IPS-NIHi7 (cell line): ENCODE measurements around the gene RHOBTB1.
A peak's percentile ranks its signal among the peaks of the same experiment; 100 is the strongest.

Experiments
- DNase-seq: peaks from one replicate; pipeline ENCODE4 v3.0.0; 2012; ENCODE audit warnings: mixed read lengths; ENCODE audit errors: extremely low spot score

Gene RHOBTB1

DNA sequence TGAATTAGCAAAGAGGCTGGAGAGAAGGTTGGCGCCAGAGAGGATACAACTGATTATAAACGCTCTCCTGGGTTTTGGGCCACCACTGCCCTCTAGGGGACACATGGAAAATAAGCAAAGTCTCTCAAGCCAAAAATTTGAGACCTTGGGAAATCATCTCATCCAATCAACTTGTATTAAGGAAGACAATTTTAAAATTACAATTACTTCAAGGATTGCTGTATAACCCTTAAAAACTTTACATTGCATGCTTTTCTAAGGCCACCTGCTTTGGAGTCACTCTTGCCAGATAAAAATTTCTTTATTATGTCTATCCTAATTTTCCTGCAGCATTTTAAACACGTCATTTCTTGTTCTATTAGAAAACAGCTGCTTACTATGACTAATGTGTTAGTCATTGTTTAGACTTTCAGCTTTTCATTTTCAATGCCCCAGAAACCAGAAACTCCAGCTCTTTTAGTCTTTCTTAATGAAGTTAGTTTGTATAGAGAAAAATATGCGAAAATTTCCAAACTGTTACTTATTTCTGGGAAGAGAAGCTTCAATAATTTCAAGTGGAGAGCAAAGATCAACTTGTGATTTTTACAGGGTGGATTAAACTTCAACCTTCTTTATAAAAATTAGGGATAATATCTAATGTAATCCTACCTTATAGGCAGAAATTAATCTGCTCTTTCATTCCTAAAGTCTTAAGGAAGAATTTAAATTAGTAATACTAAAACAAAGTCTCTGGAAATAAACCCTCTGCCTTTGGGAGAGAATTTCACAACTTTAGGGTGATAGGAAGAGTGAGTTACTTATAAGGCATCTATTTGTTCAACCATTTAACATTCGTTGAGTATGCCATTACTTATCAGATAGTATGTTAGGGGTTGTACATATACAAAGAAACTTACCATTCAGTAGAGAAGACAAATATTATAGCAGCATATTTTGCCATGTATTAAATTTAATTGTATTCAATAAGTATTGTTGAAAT is 20.6 kb upstream of the RHOBTB1 start:
- peak; percentile 73 for DNase-seq

DNA sequence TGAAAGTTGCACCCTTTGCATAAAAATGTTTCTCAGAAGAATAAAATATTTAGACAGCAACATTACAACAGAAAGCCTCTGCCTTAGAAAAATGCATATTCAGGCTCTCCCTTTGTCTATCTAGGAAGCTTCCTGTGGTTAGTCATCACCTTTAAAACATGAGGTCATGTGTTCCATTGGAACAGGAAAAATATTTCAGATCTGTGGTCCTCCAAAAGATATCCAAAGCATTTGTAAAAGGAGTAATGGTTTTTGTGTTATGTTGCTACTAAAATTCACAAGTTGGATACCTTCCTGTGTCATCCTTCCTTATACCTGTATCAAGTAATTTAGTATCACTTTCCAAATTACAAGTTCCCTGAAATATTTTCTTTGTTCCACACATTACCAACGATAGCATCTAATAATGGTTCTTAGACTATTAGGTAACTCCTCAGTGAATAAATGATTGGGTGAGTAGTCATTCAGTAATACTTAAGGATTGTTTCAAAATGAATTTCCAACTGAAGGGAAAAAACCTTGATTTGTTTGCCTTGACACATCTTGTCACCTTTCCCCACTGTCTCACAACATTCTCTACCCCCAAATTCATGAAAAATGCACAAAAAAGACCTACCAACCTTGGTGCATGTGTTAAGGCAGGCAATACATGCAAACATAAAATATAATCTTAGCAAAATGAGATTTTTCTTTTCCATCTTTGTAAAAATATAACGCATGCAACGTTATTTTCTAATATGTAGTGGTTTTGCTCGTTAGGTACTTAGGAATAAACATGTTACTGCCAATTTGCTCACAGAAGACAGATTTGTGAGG is 19.7 kb upstream of the RHOBTB1 start:
- no peak for DNase-seq

DNA sequence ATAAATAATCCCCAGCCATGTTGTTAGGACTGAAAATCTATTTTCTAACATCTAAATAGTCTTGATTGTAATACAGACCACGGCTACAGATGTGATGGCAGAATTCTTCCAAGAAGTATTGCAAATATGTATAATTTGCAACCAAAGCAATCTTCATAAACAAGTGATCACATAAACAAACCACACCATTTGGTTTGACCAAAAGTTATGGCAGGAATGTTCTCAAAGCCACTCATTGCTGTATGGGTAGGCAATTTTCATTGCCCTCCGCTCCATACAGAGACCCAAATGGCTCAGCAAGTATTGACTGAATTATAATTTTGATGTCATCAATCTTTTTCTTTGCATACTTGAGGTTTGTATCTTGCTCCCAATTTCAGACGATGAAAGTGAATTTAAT is 19.0 kb upstream of the RHOBTB1 start:
- DNase-seq: no peak

DNA sequence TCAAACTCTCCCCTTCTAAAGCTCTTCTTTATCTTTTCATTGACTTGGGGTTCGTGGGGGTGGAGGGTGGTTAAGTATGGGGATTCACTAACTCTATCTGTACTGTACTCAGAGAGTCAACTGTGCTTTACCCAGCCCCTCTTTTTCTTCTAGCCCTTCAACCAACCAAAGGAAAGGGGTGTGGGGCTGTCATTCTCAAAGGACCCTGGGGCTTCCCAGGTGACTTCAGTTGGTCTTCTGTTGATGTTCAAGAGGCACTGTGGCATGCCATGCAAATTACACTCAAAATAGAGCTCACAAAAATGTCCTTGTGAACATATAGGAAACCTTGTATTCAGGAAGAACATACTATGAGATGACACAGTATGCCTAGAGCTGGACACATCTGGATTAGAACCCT is 16.9 kb upstream of the RHOBTB1 start:
- DNase-seq: no peak

DNA sequence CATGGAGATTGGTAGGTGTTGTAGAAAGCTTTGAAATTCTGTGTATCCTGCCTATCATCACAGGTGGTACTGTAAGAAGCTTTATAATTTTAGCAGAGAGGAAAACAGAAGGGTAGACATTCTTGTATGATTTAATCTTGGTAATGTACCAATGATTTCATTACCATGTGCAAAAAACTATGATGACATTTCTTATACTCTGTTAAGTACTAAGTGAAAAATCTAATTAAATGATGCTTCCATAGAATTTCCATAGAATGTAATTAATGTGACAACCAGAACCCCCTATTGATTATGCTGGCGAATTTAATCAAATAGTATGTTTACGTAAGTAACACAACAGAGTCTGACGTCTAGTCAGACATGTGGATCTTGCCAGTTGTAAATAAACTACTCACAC is 16.0 kb upstream of the RHOBTB1 start:
- no peak for DNase-seq

DNA sequence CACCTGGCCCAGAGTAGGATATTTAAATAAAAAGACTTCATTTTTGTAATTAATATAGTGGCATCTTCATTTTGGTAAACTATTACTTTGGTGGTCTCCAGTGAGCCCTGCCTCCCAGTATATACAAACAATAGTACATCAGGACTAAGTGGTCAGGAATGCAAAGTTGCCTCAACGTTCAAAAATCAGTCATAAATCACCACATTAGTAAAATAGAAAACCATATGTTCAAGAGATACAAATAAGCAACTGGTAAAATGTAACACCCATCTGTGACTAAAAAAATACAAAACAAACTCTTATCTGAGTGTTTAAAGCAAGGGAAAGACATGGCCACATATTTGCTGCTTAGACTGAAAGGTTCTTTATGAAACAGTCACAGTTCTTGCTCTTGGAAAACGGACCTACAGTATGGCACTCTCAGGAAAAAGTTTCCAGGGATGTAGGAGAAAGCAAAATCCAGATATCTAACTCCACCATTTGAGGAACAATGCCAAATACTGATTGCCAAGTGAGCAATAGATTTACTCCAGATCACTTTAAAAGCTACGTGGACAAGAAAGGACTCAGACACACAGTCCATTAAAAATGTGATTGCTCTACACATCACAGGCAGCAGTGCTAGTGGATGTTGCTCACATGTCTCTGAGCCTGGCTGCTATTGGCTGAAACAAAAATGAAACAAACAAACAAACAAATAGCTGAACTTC is 15.1 kb upstream of the RHOBTB1 start:
- DNase-seq: no peak

DNA sequence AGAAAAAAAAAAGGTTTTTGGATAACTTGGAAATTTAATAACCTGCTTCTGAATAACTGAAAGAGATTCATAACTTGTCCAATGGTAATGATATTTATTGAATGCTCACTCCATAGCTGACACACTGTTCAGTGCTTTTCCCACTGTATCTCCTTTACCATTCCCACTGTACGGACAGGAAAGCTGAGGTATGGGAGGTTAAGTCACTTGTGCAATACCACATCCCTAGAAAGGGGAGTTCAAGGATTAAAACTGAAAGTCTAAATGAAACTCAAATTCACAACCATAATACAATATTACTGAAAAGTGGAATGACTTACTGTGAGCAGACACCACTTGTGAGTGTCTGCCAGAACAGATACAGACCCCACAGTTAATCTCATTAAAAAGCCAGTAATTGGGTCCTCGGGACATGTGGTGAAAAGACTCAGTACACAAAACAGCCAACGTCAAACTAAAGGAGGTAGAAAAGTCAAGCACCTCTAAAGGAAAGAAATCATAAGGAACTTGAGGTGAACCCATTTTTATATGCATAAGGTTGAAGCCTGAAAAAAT is 13.8 kb upstream of the RHOBTB1 start:
- no peak for DNase-seq

DNA sequence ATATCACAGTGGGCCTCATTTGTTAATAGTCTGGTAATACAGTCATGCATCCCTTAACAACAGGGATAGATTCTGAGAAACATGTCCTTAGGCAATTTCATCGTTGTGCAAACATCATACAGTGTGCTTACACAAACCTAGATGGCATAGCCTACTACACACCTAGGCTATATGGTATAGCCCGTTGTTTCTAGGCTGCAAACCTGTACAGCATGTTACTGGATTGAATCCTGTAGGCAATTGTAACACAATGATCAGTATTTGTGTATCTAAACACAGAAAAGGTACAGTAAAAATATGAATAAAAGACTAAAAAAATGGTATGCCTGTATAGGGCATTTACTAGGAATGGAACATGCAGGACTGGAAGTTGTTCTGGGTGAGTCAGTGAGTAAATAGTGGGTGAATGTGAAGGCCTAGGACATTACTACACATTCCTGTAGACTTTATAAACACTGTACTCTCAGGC is 12.0 kb upstream of the RHOBTB1 start:
- no peak for DNase-seq

DNA sequence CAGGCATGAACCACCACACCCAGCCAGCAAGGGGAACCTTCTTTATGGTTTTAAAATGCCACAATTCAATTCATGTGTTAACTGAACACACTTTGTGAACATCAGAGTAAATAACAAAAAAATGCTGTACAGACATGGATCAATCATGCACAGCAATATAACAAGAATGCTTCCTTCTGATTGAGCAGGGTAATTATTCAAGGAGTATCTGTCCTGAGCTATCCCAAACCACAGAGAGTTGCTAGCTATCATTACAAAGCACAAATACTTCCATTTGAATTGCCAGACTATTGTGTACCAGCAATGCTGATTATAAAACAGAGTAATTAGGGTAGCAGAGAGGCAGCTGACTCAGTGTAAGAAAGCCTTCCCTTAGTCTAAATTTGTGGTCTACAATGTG is 11.3 kb upstream of the RHOBTB1 start:
- no peak for DNase-seq

DNA sequence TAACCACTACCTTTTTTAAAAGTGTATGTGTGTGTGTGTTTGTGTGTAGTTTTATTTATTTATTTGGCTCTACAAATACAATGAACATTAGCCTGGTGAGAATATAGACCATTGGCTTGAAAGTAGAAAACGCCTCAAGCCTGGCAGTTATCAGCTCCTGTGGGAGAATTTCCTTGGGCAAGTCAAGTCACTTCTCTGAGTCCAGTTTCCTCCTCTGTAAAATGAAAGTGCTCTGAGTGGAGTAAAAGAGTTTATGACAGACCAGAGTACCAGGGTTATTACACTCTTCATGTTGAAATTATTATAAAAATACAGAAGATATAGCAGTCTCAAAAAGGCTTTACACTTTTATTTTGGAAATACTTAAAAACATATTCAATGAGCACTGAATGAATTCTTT is 10.1 kb upstream of the RHOBTB1 start:
- no peak for DNase-seq

DNA sequence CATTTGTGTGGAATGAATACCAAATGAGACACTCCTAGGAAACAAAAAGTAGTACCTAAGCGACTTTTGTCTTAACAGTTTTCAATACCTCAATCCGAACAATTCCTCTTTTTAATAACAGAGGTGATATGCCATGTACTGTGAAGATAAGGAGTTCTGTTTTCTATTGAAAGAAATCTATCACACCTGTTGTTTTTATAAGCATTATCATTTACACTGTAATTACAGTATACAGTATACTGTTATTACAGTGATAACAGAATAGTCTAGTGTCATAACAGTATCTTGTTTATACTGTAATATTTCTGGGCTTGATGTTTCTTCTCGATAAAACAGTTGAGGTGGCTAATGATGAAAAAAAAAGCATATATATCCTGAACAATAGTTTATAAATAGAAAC is 9.4 kb upstream of the RHOBTB1 start:
- no peak for DNase-seq

DNA sequence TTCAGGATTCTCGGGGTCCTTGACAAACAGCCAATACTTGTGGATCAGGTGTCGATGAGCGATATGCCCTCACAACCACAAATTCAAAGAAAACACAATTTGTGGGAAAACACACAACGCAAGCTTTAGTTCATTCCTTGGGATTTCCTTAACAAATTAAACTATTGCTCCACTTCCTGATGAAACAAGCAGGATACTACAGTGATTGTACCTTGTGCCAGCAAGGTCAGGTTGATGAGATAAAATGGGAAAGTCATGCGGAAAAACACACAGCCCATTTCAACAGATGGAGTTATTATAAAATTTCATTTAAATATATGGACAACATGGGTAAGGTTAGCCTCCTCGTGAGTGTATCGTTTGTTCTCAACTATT is 8.8 kb upstream of the RHOBTB1 start:
- DNase-seq: no peak

DNA sequence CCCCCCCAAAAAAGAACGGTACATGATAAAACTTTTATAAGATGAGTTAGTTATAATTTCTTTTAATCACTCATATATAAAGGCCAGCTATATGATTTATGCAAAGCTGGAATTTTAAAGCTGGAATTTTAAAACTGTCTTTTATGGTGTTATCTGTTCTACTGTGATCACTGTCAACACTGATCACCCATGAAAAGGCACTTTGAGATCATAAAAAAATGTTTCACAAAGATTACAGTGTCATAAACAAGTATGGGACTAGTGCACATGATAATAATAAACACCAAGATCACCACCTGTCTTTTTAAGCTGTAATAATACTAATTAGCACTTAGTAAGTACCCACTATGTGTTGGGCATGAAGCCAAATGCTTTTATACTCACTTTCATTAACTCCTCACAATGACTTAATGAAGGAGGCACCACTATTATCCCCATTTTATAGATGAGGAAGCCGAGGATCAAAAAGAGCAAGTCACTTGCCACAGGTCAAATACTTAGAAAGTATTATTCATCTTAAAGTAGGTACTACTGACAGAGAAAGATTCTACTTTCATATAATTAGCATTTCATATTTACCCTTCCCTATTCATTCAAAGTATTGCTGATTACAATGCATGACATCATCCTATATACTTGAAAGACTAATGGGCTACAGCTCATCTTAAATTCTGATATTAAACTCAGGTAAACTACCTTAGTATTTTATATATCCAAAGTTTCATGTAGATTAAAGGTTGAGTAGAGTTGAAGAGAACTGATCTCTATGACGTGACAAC is 8.3 kb upstream of the RHOBTB1 start:
- no peak for DNase-seq

DNA sequence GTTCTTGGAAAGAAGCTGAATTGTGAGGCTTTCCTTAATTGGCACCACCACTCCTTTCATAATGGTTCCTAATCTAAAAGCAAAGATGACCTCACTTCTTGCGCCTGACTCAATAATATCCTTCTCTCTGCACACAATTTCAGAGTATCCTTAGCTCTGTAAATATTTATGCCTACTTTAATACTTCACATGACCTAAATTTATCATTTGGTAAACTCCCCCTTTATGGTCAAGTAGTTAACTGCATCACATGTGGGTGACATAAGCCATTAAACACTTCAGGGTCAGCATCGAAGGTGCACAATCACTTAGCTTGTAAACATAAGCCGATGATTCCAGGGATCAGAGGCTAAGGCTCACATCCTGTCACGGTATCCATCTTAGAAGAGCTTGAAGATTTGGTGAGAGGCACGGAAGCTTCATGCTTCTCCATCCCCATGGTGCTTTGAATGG is 7.3 kb upstream of the RHOBTB1 start:
- no peak for DNase-seq

DNA sequence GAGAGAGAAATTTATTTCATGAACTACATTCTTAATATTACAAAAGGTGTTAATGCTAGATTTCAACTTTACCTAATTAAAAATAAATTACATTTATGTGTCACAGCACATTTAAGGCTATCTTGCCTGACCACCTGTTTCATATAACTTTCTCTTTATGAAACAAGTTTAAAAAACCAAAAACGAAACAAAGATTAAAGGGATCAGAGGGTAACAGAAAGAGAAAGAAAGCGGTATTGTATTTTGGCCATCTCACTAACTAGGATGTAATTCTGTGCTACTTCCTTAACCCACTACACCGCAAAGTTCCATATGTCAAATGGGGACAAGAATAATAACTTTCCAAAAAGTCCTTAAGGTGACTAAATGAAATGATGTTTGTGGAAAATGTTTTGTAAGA is 6.3 kb upstream of the RHOBTB1 start:
- no peak for DNase-seq

DNA sequence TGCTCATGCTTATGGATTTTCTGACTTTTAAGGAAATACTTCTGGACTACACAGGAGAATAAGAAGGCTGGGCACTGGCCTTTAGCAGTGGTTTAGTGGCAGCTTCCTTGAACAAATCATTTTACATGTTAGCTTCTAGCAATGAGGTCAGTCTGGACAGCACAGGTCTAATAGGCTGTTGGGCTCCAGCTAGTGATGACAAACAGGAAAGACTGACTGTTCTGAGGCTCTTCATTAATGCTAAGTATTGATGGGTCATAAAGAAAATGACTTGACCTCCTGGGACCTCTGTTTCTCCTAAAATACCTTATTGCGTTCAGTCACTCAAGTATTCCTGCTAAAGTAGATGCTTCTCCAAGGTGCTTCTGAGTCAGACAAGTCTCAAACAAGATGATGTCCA is 4.9 kb upstream of the RHOBTB1 start:
- no peak for DNase-seq

DNA sequence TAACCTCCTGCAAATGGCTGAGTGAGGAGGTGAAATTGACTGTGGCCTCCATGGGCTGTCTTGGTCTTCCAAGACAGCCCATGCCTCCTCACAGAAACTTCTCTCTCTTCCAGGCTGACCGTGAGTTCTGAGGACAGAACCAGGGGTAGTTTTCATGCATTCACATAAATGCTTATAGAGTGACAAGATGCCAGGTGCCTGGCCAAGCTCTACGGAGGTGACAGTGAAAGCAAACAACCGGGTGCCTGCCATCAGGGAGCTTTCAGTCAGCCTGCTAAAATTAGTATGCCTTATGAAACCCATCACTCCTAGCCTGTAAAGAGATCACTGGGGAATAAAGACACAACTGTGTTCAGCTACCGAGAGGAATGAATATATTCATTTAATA is 919 bp upstream of the RHOBTB1 start:
- no peak for DNase-seq

DNA sequence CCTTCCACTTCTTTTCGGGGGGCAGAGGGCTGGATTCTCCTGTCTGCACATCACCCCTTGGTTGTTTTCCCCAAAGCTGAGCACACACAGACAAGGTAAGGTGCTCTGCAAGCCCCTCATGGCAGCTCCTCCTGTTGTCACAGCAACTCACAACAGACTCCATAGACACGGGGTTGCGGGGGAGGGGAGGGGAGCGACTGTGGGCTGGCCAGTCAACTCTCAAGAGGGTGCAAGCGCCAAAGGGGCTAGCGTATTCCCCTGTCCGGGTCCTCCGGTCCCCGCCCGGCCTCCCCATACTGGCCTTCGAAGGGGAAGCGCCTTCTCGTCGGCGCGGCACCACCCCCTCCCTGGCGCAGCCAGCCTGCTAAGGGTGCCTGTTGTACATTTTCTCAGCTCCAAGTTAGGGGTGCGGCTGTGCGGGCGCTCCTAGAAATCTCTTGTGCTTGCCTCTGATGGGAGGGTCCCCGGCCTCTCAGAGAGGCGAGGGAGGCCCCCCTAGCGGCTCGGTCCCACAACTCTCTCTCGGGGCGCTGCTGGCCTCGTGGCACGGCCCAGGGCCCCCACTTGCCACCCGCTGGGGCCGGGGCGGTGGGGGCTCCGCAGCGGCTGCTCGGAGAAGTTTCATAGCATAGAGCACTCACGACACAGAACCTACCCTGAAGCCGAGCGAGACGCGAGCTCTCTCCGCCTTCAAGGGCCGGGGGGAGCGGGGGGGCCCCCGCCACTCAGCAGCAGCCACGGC is 498 bp downstream of the RHOBTB1 start:
- peak; percentile 67 for DNase-seq

DNA sequence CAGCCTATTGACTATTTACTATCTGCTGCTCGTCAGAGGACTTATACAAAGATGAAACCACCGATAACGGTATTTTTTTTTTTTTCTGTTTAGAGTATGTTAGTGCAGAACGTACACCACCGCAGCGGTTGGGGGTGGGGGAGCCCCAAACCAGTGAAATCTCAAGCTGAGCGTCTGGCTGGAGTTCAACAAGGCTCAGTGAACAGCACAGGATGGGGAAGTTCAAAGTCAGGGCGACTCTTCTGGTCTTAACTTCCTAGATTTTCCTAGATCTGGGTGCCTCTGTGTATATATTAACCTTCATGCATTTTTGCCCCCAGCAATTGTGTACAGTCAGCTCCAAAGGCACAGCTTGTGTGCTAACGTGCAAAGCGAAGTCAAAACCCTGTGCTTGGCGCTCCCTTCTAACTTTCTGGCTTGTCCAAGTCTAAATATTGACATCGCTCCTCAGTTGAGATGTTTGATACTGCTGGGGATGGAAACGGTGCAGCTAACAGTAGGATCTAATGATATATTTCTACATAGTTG is 1.1 kb downstream of the RHOBTB1 start:
- no peak for DNase-seq
